Measurements from ENCODE around the gene SOX30. TPM values are rescaled to one million over a fixed set of nuclear protein-coding genes. Genes with fewer than 3 reads are reported as not detected.

SOX30 gene
- total and polyA plus RNA-seq, 4 donors, result under 0.01 to 0.21 TPM; not detected in 2

DNA sequence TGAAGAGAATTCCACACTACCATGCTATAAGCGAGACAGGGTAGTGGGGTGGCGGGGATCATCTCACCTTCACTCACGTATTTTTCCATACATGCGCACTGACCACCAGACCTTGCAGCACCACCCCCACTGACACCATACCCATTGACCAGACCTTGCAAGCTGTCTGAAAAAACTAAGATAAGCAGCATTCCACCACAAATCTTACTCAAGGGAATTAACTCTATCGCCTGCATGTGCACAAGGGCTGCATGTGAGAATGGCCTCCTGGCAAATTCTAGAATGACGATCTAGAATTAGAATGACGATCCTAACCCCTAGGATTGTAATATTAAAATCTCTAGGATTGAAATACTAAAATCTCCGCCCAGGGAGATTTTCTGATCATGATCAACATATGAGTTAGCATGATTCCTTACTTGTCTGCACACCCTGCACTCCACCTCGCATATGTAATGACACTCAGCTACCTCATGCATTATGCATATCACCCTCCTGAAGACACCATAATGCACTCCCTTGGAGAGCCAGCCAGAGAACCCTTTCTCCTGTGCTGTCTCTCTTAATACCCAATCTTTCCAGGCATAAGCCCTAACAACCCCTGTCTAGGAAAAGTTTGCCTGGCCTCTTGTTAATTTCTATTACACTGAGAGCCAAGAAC, 11.7 kb downstream of the SOX30 start:
- H3K9ac ChIP-seq (ENCODE audit: low read depth in 1 of 2, low read length in 2 of 2), result no peak overlapping the region
- WGBS, result 85% methylated on average over 9 of the region's 9 CpGs
- no peak for DNase-seq (ENCODE audit: low spot score)

DNA sequence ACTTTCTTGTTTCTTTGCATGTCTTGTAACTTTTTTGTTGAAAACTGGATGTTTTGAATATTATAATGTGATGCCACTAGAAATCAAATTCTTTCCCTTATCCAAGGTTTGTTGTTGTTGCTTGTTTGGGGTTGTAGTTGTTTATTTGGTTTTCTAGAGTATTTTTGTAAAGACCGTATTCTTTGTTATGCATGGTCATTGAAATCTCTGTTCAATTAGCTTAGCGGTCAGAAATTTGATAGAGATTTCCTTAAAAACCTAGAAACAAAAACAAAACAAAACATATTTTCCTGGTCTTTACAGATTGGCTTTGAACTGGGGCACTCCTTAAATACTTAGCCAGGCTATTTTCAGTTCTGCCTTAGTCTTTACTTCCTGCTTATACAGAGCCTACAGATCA, 21.9 kb downstream of the SOX30 start:
- DNase-seq (ENCODE audit: low spot score), result no peak
- Histone ChIP-seq H3K4me1 (ENCODE audit: control insufficient read depth in 4 of 4, insufficient read depth in 4 of 4, low read length in 3 of 4) (no peaks in the 10 kb centered on the region), H3K36me3 (ENCODE audit: control insufficient read depth in 4 of 4, insufficient read depth in 3 of 4, low read depth in 1 of 4, low read length in 3 of 4) (no peaks in the 10 kb centered on the region), H3K27ac (ENCODE audit: low read depth in 1 of 2, low read length in 2 of 2) (no peak overlapping the region), H3K9me3 (ENCODE audit: control insufficient read depth in 4 of 4, low read length in 3 of 4) (no peaks in the 10 kb centered on the region), H3K9ac (ENCODE audit: low read depth in 1 of 2, low read length in 2 of 2) (no peak overlapping the region), H3K4me3 (ENCODE audit: low read depth in 1 of 3, low read length in 3 of 3) (no peak overlapping the region), H3K27me3 (ENCODE audit: control insufficient read depth in 4 of 4, insufficient read depth in 4 of 4, low read length in 3 of 4) (no peaks in the 10 kb centered on the region)
- TF ChIP-seq HNF4A (conservative IDR thresholded peaks at IDR 0.05), result no peak
- TF ChIP-seq RAD21 (IDR thresholded peaks at IDR 0.05), result no peak
- no peak for TF ChIP-seq SP1 (IDR thresholded peaks at IDR 0.05)
- no peak for TF ChIP-seq TAF1 (conservative IDR thresholded peaks at IDR 0.05)
- TF ChIP-seq, protein P1, sequence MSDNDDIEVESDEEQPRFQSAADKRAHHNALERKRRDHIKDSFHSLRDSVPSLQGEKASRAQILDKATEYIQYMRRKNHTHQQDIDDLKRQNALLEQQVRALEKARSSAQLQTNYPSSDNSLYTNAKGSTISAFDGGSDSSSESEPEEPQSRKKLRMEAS (IDR thresholded peaks at IDR 0.05), result no peak
- TF ChIP-seq, protein P2, sequence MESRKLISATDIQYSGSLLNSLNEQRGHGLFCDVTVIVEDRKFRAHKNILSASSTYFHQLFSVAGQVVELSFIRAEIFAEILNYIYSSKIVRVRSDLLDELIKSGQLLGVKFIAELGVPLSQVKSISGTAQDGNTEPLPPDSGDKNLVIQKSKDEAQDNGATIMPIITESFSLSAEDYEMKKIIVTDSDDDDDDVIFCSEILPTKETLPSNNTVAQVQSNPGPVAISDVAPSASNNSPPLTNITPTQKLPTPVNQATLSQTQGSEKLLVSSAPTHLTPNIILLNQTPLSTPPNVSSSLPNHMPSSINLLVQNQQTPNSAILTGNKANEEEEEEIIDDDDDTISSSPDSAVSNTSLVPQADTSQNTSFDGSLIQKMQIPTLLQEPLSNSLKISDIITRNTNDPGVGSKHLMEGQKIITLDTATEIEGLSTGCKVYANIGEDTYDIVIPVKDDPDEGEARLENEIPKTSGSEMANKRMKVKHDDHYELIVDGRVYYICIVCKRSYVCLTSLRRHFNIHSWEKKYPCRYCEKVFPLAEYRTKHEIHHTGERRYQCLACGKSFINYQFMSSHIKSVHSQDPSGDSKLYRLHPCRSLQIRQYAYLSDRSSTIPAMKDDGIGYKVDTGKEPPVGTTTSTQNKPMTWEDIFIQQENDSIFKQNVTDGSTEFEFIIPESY (IDR thresholded peaks at IDR 0.05), result no peak
- TF ChIP-seq, protein P3, sequence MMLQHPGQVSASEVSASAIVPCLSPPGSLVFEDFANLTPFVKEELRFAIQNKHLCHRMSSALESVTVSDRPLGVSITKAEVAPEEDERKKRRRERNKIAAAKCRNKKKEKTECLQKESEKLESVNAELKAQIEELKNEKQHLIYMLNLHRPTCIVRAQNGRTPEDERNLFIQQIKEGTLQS (IDR thresholded peaks at IDR 0.05), result no peak
- TF ChIP-seq FOXA2 (IDR thresholded peaks at IDR 0.05), result no peak
- TF ChIP-seq, protein P4, sequence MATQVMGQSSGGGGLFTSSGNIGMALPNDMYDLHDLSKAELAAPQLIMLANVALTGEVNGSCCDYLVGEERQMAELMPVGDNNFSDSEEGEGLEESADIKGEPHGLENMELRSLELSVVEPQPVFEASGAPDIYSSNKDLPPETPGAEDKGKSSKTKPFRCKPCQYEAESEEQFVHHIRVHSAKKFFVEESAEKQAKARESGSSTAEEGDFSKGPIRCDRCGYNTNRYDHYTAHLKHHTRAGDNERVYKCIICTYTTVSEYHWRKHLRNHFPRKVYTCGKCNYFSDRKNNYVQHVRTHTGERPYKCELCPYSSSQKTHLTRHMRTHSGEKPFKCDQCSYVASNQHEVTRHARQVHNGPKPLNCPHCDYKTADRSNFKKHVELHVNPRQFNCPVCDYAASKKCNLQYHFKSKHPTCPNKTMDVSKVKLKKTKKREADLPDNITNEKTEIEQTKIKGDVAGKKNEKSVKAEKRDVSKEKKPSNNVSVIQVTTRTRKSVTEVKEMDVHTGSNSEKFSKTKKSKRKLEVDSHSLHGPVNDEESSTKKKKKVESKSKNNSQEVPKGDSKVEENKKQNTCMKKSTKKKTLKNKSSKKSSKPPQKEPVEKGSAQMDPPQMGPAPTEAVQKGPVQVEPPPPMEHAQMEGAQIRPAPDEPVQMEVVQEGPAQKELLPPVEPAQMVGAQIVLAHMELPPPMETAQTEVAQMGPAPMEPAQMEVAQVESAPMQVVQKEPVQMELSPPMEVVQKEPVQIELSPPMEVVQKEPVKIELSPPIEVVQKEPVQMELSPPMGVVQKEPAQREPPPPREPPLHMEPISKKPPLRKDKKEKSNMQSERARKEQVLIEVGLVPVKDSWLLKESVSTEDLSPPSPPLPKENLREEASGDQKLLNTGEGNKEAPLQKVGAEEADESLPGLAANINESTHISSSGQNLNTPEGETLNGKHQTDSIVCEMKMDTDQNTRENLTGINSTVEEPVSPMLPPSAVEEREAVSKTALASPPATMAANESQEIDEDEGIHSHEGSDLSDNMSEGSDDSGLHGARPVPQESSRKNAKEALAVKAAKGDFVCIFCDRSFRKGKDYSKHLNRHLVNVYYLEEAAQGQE (IDR thresholded peaks at IDR 0.05), result no peak
- no peak for TF ChIP-seq GABPA (IDR thresholded peaks at IDR 0.05 in 1 of 2, conservative IDR thresholded peaks at IDR 0.05 in 1 of 2)
- 88% methylated on average over 2 of the region's 2 CpGs for WGBS

More for the DNA sequence above, 11.7 kb downstream of the SOX30 start:
- Histone ChIP-seq H3K9me3 (ENCODE audit: control insufficient read depth in 4 of 4, low read length in 3 of 4) (no peaks in the 10 kb centered on the region), H3K27ac (ENCODE audit: low read depth in 1 of 2, low read length in 2 of 2) (no peak overlapping the region), H3K4me3 (ENCODE audit: low read depth in 1 of 3, low read length in 3 of 3) (no peak overlapping the region), H3K27me3 (ENCODE audit: control insufficient read depth in 4 of 4, insufficient read depth in 4 of 4, low read length in 3 of 4) (no peaks in the 10 kb centered on the region), H3K36me3 (ENCODE audit: control insufficient read depth in 4 of 4, insufficient read depth in 3 of 4, low read depth in 1 of 4, low read length in 3 of 4) (no peaks in the 10 kb centered on the region), H3K4me1 (ENCODE audit: control insufficient read depth in 4 of 4, insufficient read depth in 4 of 4, low read length in 3 of 4) (no peaks in the 10 kb centered on the region)
- TF ChIP-seq, protein P5, sequence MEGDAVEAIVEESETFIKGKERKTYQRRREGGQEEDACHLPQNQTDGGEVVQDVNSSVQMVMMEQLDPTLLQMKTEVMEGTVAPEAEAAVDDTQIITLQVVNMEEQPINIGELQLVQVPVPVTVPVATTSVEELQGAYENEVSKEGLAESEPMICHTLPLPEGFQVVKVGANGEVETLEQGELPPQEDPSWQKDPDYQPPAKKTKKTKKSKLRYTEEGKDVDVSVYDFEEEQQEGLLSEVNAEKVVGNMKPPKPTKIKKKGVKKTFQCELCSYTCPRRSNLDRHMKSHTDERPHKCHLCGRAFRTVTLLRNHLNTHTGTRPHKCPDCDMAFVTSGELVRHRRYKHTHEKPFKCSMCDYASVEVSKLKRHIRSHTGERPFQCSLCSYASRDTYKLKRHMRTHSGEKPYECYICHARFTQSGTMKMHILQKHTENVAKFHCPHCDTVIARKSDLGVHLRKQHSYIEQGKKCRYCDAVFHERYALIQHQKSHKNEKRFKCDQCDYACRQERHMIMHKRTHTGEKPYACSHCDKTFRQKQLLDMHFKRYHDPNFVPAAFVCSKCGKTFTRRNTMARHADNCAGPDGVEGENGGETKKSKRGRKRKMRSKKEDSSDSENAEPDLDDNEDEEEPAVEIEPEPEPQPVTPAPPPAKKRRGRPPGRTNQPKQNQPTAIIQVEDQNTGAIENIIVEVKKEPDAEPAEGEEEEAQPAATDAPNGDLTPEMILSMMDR (IDR thresholded peaks at IDR 0.05; ENCODE audit: low read depth, low read length, missing input control), result no peak
- no peak for TF ChIP-seq YY1 (IDR thresholded peaks at IDR 0.05)
- TF ChIP-seq, protein P1 (IDR thresholded peaks at IDR 0.05), result no peak
- no peak for TF ChIP-seq FOXA2 (IDR thresholded peaks at IDR 0.05)
- TF ChIP-seq, protein P3 (IDR thresholded peaks at IDR 0.05), result no peak
- TF ChIP-seq RXRA (IDR thresholded peaks at IDR 0.05), result no peak
- TF ChIP-seq HNF4A (conservative IDR thresholded peaks at IDR 0.05), result no peak

Data from liver (tissue), 9 donors.